Neural progenitor cell (in vitro differentiated cells): ENCODE results near the gene PCYT1A.

Source experiments
- CTCF ChIP-seq: fragments of 200-600 bp; sonication (generic); IDR thresholded peaks from 2 replicates; pipeline ENCODE4 v1.5.1; 2017; ENCODE audit warnings: antibody characterized with exemption, mild to moderate bottlenecking
- EZH2 ChIP-seq: fragments of 200-600 bp; sonication (generic); IDR thresholded peaks from 2 replicates; pipeline ENCODE4 v1.6.1; 2017; ENCODE audit warnings: antibody characterized with exemption, mild to moderate bottlenecking, moderate library complexity
- EZH2phosphoT487 ChIP-seq: fragments of 200-600 bp; sonication (generic); IDR thresholded peaks from 2 replicates; pipeline ENCODE4 v1.6.1; 2017; ENCODE audit warnings: antibody characterized with exemption

GRCh38 chr3:196275126-196275525 is 12.4 kb downstream of the PCYT1A start:
- TF ChIP-seq CTCF = no peak
- TF ChIP-seq EZH2phosphoT487 = no peak
- no peak for TF ChIP-seq EZH2
